ENCODE data around the gene NXPE1.

- TF ChIP-seq CTCF (IDR thresholded peaks at IDR 0.05) = no peak
- TF ChIP-seq POLR2A (IDR thresholded peaks at IDR 0.05) = no peak
Observed at GRCh38 chr11:114522818-114523217, 36.9 kb downstream of the NXPE1 start.
